ENCODE results near the gene PRKACA.
A peak's percentile ranks its signal among the peaks of the same experiment; 100 is the strongest.

The PRKACA gene

GRCh38 chr19:14117668-14118164, at the start of gene PRKACA:
Gene PRKACA, minus strand, starts transcription at chr19:14117762. Its CDS starts 215 bp downstream, at chr19:14117547.
- intact Hi-C loops (cut with DNase I): loop anchor here (1.0 to 5.0 kb wide), 3 partner anchors 19 to 35 kb away; partner anchors contain the start of gene ASF1B

GRCh38 chr19:14166999-14167575, 49.5 kb upstream of the PRKACA start:
- intact Hi-C loops (cut with DNase I): no loop called here
- DNase-seq: no peak

More at GRCh38 chr19:14117668-14118164, at the start of gene PRKACA:
- DNase-seq: peak; percentile 98 to 100 (median 99)

- intact Hi-C loops (cut with DNase I): no loop called here
- no peak for DNase-seq
Observed at GRCh38 chr19:14165990-14166830, 48.6 kb upstream of the PRKACA start.

- intact Hi-C loops (cut with DNase I): no loop called here
- DNase-seq: no peak
Observed at GRCh38 chr19:14164724-14165493, 47.3 kb upstream of the PRKACA start.

GRCh38 chr19:14164082-14164481, 46.5 kb upstream of the PRKACA start:
- no peak for DNase-seq

GRCh38 chr19:14162871-14163297, 45.3 kb upstream of the PRKACA start:
- DNase-seq: peak in 1 of 10 donors; percentile 92
- intact Hi-C loops (cut with DNase I): no loop called here

More at GRCh38 chr19:14164082-14164481, 46.5 kb upstream of the PRKACA start:
- intact Hi-C loops (cut with DNase I): no loop called here

GRCh38 chr19:14161305-14161704, 43.7 kb upstream of the PRKACA start:
- intact Hi-C loops (cut with DNase I): no loop called here
- no peak for DNase-seq

GRCh38 chr19:14160017-14160703, 42.6 kb upstream of the PRKACA start:
- intact Hi-C loops (cut with DNase I): no loop called here

GRCh38 chr19:14159059-14159458, 41.5 kb upstream of the PRKACA start:
- no peak for DNase-seq
- intact Hi-C loops (cut with DNase I): no loop called here

More at GRCh38 chr19:14160017-14160703, 42.6 kb upstream of the PRKACA start:
- no peak for DNase-seq

- intact Hi-C loops (cut with DNase I): no loop called here
- DNase-seq: no peak
Observed at GRCh38 chr19:14158276-14159023, 40.9 kb upstream of the PRKACA start.

- intact Hi-C loops (cut with DNase I): no loop called here
Observed at GRCh38 chr19:14156971-14157717, 39.6 kb upstream of the PRKACA start.

GRCh38 chr19:14156122-14156521, 38.6 kb upstream of the PRKACA start:
- peak in 2 of 10 donors; percentile 40 to 55 for DNase-seq
- intact Hi-C loops (cut with DNase I): no loop called here

More at GRCh38 chr19:14156971-14157717, 39.6 kb upstream of the PRKACA start:
- DNase-seq: no peak

GRCh38 chr19:14155371-14155770, 37.8 kb upstream of the PRKACA start:
- intact Hi-C loops (cut with DNase I): no loop called here

GRCh38 chr19:14152713-14153112, 35.2 kb upstream of the PRKACA start:
- DNase-seq: no peak
- intact Hi-C loops (cut with DNase I): loop anchor here (5.0 kb wide), 1 partner anchor 55 kb away; the partner anchor contains the start of gene ADGRL1

More at GRCh38 chr19:14155371-14155770, 37.8 kb upstream of the PRKACA start:
- DNase-seq: no peak

GRCh38 chr19:14150770-14151661, 33.5 kb upstream of the PRKACA start:
- intact Hi-C loops (cut with DNase I): loop anchor here (5.0 kb wide), 1 partner anchor 56 kb away; the partner anchor contains the start of gene ADGRL1

GRCh38 chr19:14150041-14150769, 32.6 kb upstream of the PRKACA start:
- intact Hi-C loops (cut with DNase I): loop anchor here (5.0 kb wide), 1 partner anchor 57 kb away; the partner anchor contains the start of gene ADGRL1
- no peak for DNase-seq

More at GRCh38 chr19:14150770-14151661, 33.5 kb upstream of the PRKACA start:
- peak in 1 of 10 donors; percentile 75 for DNase-seq

Measured in posterior cingulate gyrus (tissue), 11 donors.